PFSK-1 (cell line): ENCODE data around the gene DOCK1.

Experiments
- FOXP2 ChIP-seq: optimal IDR thresholded peaks from 2 replicates; pipeline ENCODE3; 2011; ENCODE audit warnings: borderline replicate concordance, control low read depth, inconsistent platforms; ENCODE audit not compliant: insufficient read depth; ENCODE audit errors: extremely low read length, extremely low read depth
- POLR2AphosphoS5 ChIP-seq: IDR thresholded peaks from 2 replicates; pipeline ENCODE4 v1.6.1; 2012; ENCODE audit warnings: low read depth, mild to moderate bottlenecking, control low read depth, low read length, moderate library complexity
- SIN3A ChIP-seq: IDR thresholded peaks from 2 replicates; pipeline ENCODE4 v1.6.1; 2012; ENCODE audit warnings: mild to moderate bottlenecking, low read length, moderate library complexity, borderline replicate concordance; ENCODE audit not compliant: insufficient read depth
- TF ChIP-seq, protein P1 (sequence below), 2 experiments: IDR thresholded peaks; 2 replicates each; pipeline versions ENCODE4 v1.6.1 to v1.8.0; 2011 to 2012; ENCODE audit warnings: low read depth in 2 of 2, low read length in 2 of 2, control low read depth in 1 of 2, inconsistent platforms in 1 of 2, mild to moderate bottlenecking in 1 of 2, moderate library complexity in 1 of 2; ENCODE audit not compliant: insufficient read depth in 1 of 2

DNA sequence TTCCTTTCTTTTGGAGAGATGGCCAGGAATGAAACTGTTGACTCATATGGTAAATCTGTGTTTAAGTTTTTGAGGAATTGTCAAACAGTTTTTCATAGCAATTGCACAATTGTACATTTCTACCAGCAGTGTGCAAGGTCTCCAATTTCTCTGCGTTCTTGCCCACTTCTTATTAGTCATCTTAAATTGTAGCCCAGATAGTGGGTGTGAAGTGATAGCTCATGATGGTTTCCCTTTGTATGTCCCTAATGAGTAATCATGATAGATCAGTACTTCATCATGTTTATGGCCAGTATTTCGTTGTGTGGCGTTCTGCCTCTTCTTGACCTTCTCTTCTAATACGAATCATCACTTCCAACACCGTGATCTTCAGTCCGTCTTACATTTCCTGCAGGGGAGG, 136.3 kb downstream of the DOCK1 start:
- TF ChIP-seq, protein P1, sequence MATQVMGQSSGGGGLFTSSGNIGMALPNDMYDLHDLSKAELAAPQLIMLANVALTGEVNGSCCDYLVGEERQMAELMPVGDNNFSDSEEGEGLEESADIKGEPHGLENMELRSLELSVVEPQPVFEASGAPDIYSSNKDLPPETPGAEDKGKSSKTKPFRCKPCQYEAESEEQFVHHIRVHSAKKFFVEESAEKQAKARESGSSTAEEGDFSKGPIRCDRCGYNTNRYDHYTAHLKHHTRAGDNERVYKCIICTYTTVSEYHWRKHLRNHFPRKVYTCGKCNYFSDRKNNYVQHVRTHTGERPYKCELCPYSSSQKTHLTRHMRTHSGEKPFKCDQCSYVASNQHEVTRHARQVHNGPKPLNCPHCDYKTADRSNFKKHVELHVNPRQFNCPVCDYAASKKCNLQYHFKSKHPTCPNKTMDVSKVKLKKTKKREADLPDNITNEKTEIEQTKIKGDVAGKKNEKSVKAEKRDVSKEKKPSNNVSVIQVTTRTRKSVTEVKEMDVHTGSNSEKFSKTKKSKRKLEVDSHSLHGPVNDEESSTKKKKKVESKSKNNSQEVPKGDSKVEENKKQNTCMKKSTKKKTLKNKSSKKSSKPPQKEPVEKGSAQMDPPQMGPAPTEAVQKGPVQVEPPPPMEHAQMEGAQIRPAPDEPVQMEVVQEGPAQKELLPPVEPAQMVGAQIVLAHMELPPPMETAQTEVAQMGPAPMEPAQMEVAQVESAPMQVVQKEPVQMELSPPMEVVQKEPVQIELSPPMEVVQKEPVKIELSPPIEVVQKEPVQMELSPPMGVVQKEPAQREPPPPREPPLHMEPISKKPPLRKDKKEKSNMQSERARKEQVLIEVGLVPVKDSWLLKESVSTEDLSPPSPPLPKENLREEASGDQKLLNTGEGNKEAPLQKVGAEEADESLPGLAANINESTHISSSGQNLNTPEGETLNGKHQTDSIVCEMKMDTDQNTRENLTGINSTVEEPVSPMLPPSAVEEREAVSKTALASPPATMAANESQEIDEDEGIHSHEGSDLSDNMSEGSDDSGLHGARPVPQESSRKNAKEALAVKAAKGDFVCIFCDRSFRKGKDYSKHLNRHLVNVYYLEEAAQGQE (IDR thresholded peaks at IDR 0.05; ENCODE audit: insufficient read depth in 1 of 2, low read depth in 2 of 2, low read length in 2 of 2) = no peak
- TF ChIP-seq SIN3A (no peak), POLR2AphosphoS5 (no peak), FOXP2 (no peak)
